Parathyroid adenoma (tissue), 2 donors: ENCODE measurements around the gene PIM1.

Experiments
- H2AFZ ChIP-seq: fragments of 300-600 bp; sonication (generic); one replicate; pipeline ENCODE4 v1.7.0; 2017; ENCODE audit warnings: antibody characterized with exemption, mild to moderate bottlenecking
- H3K27ac ChIP-seq: fragments of 300-600 bp; sonication (generic); one replicate; pipeline ENCODE4 v1.7.0; 2017
- H3K27me3 ChIP-seq: fragments of 300-600 bp; sonication (generic); one replicate; pipeline ENCODE4 v1.7.0; 2017; ENCODE audit warnings: low read length; ENCODE audit not compliant: control insufficient read depth, insufficient read depth
- H3K36me3 ChIP-seq: fragments of 300-600 bp; sonication (generic); one replicate; pipeline ENCODE4 v1.7.0; 2017; ENCODE audit warnings: low read length; ENCODE audit not compliant: control insufficient read depth, insufficient read depth
- H3K4me1 ChIP-seq: fragments of 300-600 bp; sonication (generic); one replicate; pipeline ENCODE4 v1.7.0; 2017; ENCODE audit warnings: control low read depth
- H3K4me2 ChIP-seq: fragments of 300-600 bp; sonication (generic); one replicate; pipeline ENCODE4 v1.7.0; 2017; ENCODE audit warnings: low read length
- H3K4me3 ChIP-seq: fragments of 300-600 bp; sonication (generic); one replicate; pipeline ENCODE4 v1.7.0; 2017; ENCODE audit warnings: low read depth, low read length
- H3K79me2 ChIP-seq: fragments of 300-600 bp; sonication (generic); one replicate; pipeline ENCODE4 v1.7.0; 2017; ENCODE audit warnings: control low read depth
- H3K9ac ChIP-seq: fragments of 300-600 bp; sonication (generic); one replicate; pipeline ENCODE4 v1.7.0; 2017; ENCODE audit warnings: mild to moderate bottlenecking
- H3K9me3 ChIP-seq: fragments of 300-600 bp; sonication (generic); one replicate; pipeline ENCODE4 v1.7.0; 2017; ENCODE audit warnings: low read length; ENCODE audit not compliant: control insufficient read depth
- TF ChIP-seq, protein P1 (sequence below): fragments of 300-600 bp; sonication (generic); IDR thresholded peaks from one replicate; pipeline ENCODE4 v1.7.0; 2017; ENCODE audit warnings: antibody characterized with exemption, mild to moderate bottlenecking
- donor health status: primary hyperparathyroidism.

Gene PIM1

DNA sequence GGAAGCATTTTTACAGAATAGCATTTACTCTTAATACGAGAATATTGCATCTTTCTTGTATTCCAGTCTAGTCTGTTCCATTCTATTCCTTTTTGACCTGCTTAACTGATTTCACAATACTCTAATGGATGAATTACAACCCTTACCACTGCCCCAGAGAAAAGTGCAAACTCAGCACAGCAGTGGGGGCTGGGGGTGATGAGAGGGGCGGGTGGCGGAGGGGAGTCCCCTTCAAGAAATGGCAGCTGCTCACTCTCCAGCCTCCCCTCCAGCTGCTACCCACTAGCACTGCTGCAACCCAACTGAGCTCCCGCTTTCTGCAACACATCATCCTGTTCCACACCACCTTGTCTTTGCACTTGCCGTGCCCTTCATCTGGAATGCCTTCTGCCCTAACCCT is 30.1 kb downstream of the PIM1 start:
- Histone ChIP-seq H3K4me1 (no peaks in the 10 kb centered on the region), H3K36me3 (no peaks in the 10 kb centered on the region), H3K4me2 (no peak overlapping the region), H3K27me3 (no peaks in the 10 kb centered on the region), H2AFZ (no peak overlapping the region), H3K79me2 (no peaks in the 10 kb centered on the region), H3K9ac (no peak overlapping the region), H3K4me3 (no peak overlapping the region), H3K27ac (no peak overlapping the region), H3K9me3 (no peaks in the 10 kb centered on the region)
- TF ChIP-seq, protein P1, sequence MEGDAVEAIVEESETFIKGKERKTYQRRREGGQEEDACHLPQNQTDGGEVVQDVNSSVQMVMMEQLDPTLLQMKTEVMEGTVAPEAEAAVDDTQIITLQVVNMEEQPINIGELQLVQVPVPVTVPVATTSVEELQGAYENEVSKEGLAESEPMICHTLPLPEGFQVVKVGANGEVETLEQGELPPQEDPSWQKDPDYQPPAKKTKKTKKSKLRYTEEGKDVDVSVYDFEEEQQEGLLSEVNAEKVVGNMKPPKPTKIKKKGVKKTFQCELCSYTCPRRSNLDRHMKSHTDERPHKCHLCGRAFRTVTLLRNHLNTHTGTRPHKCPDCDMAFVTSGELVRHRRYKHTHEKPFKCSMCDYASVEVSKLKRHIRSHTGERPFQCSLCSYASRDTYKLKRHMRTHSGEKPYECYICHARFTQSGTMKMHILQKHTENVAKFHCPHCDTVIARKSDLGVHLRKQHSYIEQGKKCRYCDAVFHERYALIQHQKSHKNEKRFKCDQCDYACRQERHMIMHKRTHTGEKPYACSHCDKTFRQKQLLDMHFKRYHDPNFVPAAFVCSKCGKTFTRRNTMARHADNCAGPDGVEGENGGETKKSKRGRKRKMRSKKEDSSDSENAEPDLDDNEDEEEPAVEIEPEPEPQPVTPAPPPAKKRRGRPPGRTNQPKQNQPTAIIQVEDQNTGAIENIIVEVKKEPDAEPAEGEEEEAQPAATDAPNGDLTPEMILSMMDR, result no peak

DNA sequence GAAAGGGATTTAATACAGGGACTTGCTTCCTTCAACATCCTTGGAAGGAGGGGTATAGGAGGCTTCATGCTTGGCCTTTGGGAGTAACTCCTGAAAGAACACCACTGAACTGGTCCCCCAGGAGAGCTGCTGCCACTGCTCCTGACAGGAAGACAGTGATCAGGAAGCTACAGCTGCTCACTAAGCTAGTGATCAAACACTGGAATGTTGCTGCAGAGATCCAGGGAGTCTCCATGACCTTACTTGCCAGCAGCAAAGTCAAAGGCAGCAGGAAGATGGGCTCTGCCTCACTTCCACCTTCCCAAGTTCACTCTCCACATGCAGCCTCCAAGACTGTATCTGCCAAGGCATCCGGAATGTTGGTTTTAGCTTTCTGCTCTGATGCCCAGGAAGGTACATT is 31.8 kb downstream of the PIM1 start:
- Histone ChIP-seq H3K27ac (no peak overlapping the region), H3K36me3 (no peaks in the 10 kb centered on the region)

DNA sequence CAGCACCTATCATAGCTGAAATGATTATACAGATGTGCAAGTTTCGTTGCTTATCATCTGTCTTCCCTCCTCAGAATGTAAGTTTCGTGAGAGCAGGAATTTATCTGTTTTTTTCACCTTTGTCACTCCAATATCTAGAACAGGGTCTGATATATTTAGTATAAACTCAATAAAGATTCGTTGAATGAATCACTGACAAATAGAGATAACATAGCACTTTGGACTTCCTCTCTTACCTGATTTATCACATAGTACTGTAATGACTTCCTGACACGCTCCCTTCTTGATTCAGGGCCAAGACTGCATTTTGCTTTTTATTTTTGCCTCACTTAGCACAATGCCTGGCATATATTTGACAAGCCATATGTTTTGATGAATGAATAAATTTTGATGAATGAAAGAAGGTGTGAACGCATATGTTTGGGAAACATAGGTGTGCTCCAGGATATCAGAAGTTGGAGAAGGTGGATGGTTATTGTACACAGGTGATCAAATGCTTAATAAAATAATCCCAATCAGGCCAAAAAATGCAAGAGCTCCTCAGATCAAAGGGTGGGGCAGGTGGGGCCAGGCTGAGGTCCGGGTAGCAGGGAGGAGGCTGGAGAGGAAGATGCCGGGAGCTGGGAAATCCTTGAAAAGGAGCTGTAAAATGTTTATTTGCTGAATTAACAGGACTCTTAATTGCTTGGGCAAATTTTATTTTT is 33.0 kb downstream of the PIM1 start:
- Histone ChIP-seq H3K4me2 (no peak overlapping the region), H2AFZ (no peak overlapping the region), H3K4me3 (no peak overlapping the region), H3K4me1 (no peaks in the 10 kb centered on the region), H3K9ac (no peak overlapping the region), H3K79me2 (no peaks in the 10 kb centered on the region), H3K27ac (no peak overlapping the region), H3K9me3 (no peaks in the 10 kb centered on the region), H3K27me3 (no peaks in the 10 kb centered on the region), H3K36me3 (no peaks in the 10 kb centered on the region)
- TF ChIP-seq, protein P1, result no peak

More for the DNA sequence above, 31.8 kb downstream of the PIM1 start:
- Histone ChIP-seq H2AFZ (no peak overlapping the region), H3K9me3 (no peaks in the 10 kb centered on the region), H3K9ac (no peak overlapping the region), H3K4me2 (no peak overlapping the region), H3K4me1 (no peaks in the 10 kb centered on the region), H3K79me2 (no peaks in the 10 kb centered on the region), H3K4me3 (no peak overlapping the region), H3K27me3 (no peaks in the 10 kb centered on the region)
- TF ChIP-seq, protein P1, result no peak

DNA sequence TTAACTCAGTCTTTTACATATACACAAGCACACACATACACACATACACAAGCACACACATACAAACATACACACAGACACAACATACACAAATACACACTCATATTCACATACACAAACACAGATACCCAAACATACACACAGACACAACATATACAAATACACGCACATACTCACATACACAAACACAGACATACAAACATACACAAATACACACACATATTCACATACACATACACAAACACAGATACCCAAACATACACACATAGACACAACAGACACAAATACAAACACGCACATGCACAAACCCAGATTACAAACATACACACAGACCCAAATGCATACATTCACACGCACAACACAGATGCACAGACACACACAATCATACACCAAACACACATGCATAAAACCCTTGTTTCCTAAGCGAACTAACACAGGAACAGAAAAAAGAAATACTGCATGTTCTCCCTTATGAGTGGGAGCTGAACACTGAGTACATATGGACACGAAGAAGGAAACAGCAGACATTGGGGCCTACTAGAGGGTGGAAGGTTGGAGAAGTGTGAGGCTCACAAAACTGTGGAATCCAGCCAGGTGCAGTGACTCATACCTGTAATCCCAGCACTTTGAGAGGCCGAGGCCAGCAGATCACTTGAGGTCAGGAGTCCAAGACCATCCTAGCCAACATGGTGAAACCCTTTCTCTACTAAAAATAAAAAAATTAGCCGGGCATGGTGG is 34.2 kb downstream of the PIM1 start:
- H3K9ac ChIP-seq, result no peak overlapping the region
- no peaks in the 10 kb centered on the region for H3K9me3 ChIP-seq
- no peak overlapping the region for H3K4me3 ChIP-seq
- no peaks in the 10 kb centered on the region for H3K27me3 ChIP-seq
- no peak overlapping the region for H3K4me2 ChIP-seq
- H3K36me3 ChIP-seq, result no peaks in the 10 kb centered on the region
- no peaks in the 10 kb centered on the region for H3K79me2 ChIP-seq
- H2AFZ ChIP-seq, result no peak overlapping the region
- no peak overlapping the region for H3K27ac ChIP-seq
- no peaks in the 10 kb centered on the region for H3K4me1 ChIP-seq
- TF ChIP-seq, protein P1, result no peak
